ENCODE measurements around the gene ARL8A.

The ARL8A gene

GRCh38 chr1:202106340-202107254 is 37.9 kb downstream of the ARL8A start:
- TF ChIP-seq, protein P1, sequence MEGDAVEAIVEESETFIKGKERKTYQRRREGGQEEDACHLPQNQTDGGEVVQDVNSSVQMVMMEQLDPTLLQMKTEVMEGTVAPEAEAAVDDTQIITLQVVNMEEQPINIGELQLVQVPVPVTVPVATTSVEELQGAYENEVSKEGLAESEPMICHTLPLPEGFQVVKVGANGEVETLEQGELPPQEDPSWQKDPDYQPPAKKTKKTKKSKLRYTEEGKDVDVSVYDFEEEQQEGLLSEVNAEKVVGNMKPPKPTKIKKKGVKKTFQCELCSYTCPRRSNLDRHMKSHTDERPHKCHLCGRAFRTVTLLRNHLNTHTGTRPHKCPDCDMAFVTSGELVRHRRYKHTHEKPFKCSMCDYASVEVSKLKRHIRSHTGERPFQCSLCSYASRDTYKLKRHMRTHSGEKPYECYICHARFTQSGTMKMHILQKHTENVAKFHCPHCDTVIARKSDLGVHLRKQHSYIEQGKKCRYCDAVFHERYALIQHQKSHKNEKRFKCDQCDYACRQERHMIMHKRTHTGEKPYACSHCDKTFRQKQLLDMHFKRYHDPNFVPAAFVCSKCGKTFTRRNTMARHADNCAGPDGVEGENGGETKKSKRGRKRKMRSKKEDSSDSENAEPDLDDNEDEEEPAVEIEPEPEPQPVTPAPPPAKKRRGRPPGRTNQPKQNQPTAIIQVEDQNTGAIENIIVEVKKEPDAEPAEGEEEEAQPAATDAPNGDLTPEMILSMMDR (IDR thresholded peaks at IDR 0.05; ENCODE audit: low read depth, low read length): no peak
- H3K4me3 ChIP-seq (ENCODE audit: low read depth, low read length): no peak overlapping the region

- no peak overlapping the region for H3K4me3 ChIP-seq (ENCODE audit: low read depth, low read length)
- TF ChIP-seq, protein P1 (IDR thresholded peaks at IDR 0.05; ENCODE audit: low read depth, low read length): no peak
Observed at GRCh38 chr1:202105571-202106339, 38.8 kb downstream of the ARL8A start.

DNA sequence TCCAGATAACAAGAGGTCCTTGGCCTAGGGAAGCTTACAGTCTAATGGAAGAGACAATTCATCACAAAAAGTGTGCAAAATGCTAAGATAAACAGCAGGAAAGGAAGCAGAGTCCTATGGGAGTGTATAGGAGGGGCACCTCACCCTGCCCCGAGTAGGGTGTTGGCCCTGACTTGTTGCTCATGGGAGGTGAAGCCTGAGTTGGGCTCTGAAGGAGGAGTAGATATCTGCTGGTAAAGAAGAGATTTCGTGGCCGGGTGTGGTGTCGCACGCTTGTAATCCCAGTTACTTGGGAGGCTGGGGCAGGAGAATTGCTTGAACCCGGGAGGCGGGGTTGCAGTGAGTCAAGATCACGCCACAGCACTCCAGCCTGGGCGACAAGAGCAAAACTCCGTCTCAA is 40.5 kb downstream of the ARL8A start:
- TF ChIP-seq, protein P1 (IDR thresholded peaks at IDR 0.05; ENCODE audit: low read depth, low read length): no peak
- no peak overlapping the region for H3K4me3 ChIP-seq (ENCODE audit: low read depth, low read length)

GRCh38 chr1:202101184-202101583 is 43.4 kb downstream of the ARL8A start:
- H3K4me3 ChIP-seq (ENCODE audit: low read depth, low read length): no peak overlapping the region
- TF ChIP-seq, protein P1 (IDR thresholded peaks at IDR 0.05; ENCODE audit: low read depth, low read length): no peak

DNA sequence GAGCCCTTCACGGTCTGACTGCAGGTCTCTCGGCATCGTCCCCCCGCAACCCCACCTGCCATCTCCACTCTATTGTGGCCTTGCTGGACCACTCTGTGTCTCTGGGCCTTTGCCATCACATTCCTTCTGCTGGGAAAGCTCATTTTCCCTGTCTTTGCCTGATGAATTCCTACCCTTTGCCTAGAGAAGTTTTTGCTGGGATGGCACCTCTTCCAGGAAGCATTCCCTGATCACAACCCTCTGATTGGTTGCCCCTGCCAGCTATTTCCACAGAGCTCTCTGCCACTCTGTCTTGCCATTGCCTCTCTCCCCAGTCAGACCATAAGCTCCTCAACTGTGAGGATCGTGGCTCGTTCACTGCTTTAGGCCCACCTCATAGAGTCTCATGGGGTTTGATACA is 50.7 kb downstream of the ARL8A start:
- TF ChIP-seq, protein P1 (IDR thresholded peaks at IDR 0.05; ENCODE audit: low read depth, low read length): no peak
- no peak overlapping the region for H3K4me3 ChIP-seq (ENCODE audit: low read depth, low read length)

DNA sequence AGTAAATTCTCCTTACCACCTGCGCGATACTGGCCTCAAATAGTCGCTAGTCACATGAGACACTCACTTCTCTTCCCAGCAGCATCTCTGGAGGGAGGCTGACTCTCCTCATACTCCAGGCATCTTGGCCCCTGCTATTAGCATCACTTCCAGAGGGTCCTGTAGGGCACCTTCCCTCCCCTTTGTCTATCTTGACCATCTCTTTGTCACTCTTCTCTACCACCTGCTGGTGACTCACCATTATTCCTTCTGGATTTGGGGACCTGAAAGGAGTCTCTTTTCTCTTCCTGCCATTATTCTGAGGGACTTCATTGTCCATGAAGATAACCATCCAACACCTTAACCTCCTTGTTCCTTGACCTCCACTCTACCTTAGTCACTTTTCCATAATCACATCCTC is 53.5 kb downstream of the ARL8A start:
- TF ChIP-seq, protein P1 (IDR thresholded peaks at IDR 0.05; ENCODE audit: low read depth, low read length): no peak

DNA sequence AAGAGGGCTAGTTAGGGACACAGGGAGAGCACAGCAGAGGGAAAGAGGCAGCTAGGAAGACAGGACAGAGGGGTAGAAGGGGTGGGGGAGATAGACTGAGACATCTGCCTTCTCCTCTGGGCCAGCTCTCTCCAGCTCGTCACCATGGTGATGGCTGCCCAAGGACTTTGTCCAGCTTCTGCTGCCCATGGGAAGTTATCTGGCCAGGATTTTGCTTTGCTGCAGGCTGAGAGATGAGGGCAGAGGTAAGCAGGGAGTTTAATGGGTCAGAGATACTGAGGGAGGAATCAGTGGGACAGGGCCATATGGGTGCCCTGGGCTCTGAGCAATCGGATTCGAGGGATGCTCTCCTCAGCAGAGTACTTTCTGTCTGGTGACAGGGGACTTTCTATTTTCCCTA is 56.3 kb downstream of the ARL8A start:
- no peak overlapping the region for H3K4me3 ChIP-seq (ENCODE audit: low read depth, low read length)
- TF ChIP-seq, protein P1 (IDR thresholded peaks at IDR 0.05; ENCODE audit: low read depth, low read length): no peak

More for the DNA sequence above, 53.5 kb downstream of the ARL8A start:
- H3K4me3 ChIP-seq (ENCODE audit: low read depth, low read length): no peak overlapping the region
